NCI-H446 treated with DMSO at 0.1 percent for 48 hours (cell line): ENCODE measurements around the gene TIGD4.
"Not testable (repeated sequence)": the region's sequence is repeated elsewhere in the genome, so short reads cannot be mapped to it uniquely, and the experiment has no call there.

Source experiments
- DNase-seq: peaks from one replicate; lab custom pipeline; 2025; lab: John Stamatoyannopoulos, UW

The TIGD4 gene

DNA sequence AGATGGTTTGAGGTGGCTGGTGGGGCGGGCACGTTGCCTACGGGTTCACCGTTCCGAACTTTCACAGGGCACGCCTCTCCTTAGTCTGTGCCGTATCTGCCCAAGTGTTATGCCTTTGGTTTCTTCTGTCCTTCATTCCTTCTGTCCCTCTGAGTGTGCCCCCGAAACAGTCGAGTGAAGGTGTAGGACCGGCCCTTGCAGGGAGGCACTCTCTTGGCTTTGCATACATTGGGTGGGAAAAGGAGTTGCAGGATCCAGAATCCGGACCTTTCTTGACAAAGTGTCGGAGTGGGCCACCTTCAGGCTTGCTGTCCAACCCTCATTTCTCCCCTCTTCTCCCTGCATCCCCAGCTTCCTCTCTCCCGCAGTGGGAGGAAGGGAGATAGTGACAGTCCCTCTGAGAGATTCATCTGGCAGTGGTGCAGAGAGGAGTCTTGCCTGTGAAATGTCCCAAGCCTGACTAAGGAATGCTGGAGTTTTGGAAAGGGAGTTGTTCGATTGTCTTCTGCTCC is 793 bp upstream of the TIGD4 start:
- DNase-seq, result no peak

DNA sequence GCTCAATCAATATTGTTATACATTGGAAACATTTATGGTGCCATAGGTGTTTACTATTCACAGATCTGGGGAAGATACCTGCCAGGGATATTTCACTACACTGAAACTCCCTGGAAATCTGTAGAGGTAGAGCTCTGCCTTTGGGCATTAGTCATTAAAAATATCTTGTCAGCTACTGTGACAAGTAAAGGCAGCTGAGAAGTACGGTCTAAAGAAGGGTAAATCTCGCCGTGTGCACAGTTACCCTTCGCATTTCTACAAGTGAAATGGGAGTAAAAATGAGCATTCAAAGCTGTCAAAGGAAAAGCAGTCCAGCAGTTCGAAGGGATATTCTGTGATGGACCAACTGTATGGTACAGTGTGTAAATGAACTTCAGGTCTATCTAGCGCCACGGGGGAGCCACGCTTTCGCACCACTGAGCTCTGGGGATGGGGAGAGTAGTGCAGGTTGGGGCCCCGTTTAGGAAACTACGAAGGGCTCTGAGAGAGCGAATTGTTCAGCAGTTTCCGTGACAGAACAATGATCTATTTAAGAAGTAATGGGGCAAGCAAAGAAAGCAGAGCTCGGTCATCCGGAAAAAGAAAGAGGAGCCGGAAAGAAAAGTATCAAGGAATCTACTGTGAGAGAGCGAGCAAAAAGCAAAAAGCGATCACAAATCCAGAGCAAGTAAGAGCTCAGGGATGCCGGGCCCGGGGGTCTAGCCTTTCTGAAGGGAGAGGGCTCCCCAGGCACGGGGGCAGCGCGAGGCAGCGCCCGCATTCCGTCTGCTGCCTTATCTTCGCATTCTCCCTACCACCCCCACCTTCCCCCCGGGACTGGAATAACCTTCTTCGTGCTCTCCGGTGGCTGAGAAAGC is 646 bp downstream of the TIGD4 start:
- DNase-seq, result no peak

DNA sequence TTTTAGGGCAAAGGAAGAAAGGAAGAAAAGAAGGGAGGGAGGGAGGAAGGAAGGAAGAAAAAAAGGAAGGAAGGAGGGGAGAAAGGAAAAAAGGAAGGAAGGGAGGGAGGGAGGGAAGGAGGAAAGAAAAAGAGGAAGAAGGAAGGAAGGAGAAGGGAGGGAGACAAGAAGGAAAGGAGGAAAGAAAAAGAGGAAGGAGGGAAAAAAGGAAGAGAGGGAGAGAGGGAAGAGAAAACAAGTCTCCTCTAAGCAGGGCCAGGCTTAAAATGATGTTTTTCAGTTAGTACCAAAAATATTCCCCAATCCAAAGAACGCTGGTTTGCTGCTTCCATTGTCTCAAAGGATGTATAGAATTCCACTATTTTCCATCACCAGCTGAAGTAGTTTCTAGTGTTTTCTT is 2.0 kb downstream of the TIGD4 start:
- no peak for DNase-seq

DNA sequence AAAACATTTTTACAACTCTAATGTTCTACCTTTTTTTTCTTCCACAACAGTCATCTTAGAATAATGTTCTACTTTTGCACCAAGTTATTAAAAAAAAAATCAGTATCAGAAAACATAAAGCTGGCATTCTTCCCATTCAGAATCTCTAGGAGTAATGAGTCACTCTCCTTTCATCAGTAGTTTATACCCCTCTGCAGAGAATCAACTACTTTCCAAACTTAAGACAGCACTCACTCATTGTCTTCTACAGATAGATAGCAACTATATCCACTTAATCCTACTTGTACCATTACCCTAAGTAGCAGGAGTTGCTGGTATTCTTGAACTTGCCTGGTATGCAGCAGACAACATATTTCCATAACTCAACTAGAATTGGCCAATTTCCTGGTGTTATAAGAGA is 3.2 kb downstream of the TIGD4 start:
- DNase-seq, result no peak

DNA sequence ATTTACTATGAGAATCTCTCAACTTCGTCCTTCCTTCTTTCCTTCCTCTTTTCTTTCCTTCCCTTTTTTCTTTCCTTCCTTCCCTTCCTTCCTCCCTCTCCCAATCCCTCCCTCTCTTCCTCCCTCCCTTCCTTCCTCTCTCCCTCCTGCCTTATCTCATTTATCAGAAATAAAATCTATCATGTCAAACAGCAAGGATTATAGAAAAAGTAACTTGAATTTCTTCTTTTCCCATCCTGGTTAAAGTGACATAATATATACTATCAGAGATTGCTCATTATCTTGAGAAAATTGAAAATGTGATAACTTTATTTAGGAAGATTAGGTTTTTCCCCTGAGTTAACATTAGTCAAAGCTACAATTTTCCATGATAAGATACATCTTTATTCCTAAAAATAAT is 5.6 kb downstream of the TIGD4 start:
- no peak for DNase-seq

DNA sequence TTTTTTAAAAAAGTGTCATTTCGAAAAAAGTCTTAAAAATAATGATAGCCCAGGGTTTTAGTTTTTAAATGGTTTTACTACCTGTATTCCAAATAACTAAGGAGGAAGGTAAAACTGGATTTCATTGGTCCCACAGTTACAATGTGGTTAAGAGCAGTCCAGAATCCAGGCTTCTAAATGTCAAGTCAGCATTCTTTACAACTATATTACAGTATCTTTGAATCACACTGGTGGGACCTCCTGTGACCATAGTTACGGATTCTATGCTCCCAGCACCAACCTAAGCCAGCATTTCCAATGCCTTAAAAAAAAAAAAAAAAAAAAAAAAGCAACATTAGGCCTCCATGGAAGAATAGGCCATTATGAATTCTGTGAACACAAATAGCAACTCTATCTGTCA is 6.2 kb downstream of the TIGD4 start:
- no peak for DNase-seq

DNA sequence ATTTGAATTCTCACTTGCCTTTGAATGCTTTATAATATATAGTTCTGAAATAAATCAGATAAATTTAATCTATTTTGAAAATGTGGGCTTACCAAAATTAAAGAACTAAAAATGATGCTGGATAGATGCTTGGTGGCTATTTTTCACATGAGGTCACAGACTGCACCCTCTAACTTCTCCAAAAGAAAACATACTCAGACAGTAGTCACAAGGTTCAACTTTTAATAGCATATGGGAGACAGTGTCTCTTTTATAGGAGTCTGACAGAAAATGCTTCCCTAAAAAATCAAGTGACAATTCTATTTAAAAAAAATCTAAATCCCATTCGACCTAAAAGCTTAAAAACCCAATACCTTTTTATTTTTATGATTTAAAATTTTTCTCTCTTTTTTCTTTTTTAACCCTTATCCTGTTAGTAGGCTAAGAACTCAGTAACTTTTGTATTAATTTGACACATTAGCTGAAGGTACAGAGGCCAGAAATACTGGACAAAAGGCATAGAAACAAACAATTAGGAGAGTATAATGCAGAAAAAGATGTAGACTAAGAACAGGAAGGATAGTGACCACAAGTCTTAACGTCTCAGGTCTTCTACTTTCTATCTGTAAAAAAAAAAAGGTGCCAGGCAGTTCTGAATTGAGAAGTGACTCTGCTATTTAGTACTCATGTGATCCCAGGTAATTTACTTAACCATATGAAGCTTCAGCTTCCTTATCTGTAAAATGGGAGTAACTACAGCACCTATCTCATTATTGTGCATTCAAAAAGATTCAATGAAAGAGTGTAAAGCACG is 7.6 kb downstream of the TIGD4 start:
- no peak for DNase-seq

DNA sequence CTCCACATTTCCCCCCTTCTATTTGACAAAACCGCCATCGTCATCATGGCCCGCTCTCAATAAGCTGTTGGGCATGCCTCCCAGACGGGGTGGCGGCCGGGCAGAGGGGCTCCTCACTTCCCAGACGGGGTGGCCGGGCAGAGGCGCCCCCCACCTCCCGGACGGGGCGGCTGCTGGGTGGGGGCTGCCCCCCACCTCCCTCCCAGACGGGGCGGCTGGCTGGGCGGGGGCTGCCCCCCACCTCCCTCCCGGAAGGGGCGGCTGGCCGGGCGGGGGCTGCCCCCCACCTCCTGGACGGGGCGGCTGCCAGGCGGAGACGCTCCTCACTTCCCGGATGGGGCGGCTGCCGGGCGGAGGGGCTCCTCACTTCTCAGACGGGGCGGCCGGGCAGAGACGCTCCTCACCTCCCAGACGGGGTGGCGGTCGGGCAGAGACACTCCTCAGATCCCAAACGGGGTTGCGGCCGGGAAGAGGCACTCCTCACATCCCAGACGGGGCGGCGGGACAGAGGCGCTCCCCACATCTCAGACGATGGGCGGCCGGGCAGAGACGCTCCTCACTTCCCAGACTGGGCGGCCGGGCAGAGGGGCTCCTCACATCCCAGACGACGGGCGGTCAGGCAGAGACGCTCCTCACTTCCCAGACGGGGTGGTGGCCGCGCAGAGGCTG is 14.3 kb downstream of the TIGD4 start:
- DNase-seq, result not testable (repeated sequence)

DNA sequence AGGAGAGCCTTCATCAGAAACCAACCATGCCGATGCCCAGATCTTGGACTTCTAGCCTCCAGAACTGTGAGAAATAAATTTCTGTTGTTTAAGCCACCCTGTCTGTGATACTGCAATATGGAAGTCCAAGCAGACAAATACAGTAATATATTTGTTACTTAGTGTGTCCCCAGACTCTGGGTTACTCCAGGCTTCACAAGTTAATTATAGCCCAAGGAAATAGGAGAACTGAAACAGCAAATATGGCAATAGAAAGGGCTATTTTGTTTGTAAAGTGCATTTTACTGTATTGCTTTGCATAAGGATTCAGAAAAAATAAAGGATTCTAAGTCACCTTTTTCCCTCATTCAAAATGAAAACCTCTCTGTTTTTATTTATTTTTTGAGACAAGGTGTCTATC is 15.7 kb downstream of the TIGD4 start:
- no peak for DNase-seq

DNA sequence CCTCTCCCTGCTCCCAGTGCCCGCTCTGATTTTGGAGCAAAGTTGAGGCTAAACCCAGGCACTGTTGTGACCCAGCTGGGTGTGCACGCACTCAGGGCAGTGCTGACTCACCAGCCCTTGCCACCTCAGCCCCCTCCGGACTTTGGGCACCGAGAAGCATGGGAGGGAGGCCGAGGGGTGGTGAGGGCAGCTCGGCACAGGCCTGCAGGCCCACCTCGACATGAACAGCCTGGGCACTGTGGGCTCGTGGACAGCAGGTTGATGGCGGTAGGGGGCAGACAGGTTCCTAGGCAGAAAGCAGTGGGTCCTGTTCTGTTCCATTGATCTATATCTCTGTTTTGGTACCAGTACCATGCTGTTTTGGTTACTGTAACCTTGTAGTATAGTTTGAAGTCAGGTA is 30.9 kb downstream of the TIGD4 start:
- no peak for DNase-seq

DNA sequence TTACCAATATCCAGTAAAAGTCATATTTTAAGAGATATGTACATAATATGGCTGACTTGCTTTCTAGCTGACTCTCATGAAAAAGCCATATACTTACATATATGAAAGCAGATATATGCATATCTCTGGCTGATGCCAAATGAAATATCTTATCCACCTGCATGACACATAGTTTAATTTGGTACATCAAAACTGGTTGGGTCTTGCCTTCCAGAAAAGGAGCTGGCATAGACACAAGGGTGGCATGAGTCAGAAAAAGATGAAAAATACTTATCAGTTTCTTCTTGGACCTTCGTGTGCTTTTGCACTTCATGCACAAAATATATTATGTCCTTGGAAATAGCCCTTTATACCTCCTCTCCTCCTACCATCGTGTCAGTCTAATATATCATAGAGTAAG is 32.1 kb downstream of the TIGD4 start:
- DNase-seq, result no peak

DNA sequence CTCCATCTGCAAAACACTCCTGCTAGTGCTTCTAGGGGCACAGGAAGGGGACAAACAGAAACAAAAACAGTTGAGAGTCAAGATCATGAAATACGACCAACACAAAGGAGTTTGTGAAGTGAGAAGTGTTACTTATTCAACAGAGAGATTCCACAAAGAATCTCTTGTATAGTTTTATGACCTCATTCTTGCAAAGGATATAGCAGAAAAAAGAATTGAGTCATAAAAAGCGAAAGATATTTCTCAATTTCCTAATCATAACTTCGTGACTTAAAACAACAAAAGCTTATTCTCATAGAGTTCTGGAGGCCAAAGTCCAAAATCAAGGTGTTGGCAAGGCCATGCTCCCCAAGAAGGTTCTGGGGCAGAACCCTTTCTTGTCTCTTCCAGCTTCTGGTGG is 40.7 kb downstream of the TIGD4 start:
- DNase-seq, result no peak

DNA sequence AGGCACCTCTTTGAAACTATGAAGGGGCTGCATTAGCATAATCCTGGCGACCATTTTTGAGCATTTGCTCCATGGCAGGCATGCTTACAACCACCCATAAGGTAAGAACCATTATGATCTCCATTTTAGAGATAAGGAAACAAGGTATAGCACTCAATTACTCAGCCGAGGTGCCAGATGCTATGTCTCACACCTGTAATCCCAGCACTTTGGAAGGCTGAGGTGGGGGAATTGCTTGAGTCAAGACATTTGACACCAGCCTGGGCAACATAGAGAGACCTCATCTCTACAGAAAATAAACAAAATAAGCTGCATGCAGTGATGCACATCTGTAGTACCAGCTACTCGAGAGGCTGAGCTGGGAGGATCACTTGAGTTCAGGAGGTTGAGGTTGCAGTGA is 43.6 kb downstream of the TIGD4 start:
- no peak for DNase-seq

DNA sequence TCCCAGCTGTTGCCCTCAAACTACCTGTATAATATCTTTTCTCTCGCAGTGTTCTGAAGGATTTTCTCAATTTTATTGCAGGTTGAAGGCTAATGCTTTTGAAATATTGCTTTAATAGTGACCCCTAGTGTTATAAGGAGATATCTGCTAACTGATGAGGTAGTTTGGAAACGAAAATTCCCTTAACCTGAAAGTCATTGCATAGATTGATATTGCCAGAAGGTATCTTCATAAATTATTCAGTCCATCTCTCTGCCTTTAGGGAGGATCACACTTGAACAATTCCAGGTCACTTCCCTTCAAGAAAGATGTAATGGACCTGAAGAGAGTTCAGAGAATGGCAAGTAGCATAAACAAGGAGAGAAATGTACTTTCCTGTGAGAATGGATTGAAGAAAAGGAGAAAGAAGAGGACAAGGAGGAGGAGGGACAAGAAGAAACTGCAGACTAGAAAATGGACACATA is 44.1 kb downstream of the TIGD4 start:
- no peak for DNase-seq

DNA sequence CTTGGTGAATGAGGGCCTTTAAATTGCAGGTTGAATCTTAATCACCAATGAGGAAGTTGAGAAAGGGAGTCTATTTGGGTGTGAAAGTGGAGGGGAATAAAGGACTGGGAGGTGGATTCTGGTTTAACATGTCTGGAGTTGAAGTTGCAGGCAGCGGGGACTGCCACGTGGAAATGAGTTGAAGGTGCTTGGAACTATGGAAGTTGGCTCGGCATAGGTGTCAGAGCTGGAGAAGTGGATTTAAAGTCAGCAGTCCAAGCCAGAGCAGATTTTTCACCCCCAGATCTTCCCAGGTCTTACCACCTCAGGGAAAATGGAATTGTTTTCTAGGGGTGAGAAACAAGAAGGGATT is 44.9 kb downstream of the TIGD4 start:
- DNase-seq, result no peak

DNA sequence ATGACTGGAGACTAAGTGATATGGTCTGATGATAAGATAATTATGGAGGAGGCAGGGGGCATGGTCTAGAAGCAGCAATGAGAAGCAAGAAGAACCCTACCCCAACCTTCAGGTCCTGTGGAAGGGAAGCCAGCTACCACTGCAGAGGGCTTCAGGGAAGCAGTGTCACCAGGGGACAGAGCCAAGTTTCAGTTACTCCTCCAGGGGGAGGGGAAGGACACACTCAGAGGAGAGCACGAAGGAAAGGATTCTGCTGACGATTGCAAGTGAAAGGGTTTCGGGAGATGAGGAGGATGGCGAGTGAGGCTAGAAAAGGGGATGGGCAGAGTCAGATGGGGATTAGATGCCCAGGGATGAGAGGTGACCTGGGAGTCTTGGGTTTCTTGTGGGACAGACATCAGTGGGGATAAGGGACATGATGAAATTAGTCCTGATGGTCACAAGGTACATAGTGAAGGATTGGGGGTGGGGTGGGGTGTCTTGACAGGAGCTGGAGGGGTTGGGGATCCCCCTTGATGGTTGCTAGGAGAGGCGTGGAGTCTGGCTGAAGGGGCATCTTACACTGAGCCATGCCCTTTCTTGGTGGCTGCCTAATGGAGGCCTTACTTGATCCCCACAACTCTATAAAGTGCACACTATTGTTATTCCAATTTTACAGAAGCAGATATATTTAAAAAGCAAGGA is 45.4 kb downstream of the TIGD4 start:
- no peak for DNase-seq

DNA sequence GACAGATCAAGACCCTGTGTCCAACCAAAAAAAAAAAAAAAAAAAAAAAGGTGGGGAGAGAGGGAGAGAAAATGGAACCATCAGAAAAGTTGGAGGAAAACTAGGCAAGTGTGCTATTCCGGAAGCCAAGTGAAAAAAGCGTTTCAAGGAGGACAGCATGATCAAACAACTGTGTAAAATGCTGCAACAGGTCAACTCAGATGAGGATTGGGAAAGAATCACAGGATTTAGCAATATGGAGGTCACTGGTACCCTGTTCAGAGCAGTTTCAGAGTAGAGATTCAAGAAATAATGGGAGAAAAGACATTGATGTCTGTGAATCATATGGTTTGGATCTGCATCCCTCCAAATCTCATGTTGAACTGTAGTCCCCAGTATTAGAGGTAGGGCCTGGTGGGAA is 47.5 kb downstream of the TIGD4 start:
- no peak for DNase-seq

DNA sequence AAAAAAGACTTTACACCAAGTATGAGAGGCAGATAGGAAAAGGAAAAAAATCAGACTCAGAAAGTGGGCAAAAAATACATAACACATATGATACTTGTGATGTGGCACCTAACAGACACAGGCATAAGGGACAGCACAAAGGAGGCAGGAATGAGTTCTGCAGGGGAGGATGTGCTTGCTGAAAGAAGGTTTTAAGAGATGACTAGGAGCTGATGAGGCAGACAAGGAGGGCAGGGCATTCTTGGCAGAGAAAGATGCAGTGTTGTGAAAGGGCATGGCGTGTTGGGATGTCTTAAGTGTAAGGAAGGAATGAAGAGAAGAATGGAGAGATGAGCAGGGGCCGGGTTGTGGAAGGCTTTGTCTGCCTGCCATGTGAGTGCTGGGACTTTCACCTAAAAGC is 50.1 kb downstream of the TIGD4 start:
- DNase-seq, result no peak

DNA sequence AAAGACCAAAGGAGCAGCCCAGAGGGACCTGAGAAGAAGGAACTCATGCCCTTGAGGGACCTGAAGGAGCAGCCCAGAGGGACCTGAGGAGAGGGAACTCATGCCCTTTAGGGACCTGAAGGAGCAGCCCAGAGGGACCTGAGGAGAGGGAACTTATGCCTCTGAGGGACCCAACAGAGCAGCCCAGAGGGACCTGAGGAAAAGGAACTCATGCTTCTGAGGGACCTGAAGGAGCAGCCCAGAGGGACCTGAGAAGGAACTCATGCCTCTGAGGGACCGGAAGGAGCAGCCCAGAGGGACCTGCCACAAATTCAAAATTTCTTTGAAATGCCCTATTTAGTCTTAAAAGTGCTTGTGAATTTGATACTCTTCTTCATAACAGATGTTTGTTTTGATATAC is 51.2 kb downstream of the TIGD4 start:
- no peak for DNase-seq

DNA sequence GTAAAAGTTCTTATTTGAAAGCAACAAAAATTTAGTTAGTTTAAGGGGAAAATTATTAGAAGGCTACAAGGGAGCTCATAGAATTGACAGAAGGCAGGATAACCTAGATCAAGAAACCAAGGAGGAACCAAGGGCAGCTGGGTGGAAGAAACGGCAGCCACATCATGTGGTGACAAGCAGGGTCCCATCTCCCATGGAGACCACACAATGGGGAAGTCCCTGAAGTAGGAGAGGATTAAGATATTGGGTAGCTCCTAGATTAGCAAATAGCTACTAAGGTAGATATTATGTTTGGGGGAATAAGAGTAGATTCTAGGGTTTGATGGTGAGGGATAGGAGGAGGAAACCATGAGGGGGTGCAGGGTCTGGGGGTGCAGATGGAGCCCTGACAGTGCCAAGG is 51.7 kb downstream of the TIGD4 start:
- DNase-seq, result no peak

DNA sequence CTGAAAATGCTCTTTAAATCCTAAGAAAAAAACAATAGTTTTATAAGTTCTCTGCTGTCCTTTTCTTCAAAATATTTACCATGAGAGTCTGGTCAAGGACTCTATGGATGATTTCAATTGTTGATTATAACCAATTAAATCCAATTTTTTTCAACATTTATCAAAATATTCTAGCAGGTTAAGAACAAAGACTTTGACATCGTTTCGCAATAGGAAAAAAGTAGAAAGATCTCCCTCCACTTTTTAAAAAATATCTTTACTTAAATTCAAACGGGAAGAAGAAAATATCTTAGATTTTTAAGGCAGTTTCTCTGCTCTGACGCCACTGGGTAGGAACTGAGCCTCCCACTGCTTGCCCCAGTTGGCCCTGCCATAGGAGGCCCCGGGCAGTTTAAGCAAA is 55.0 kb downstream of the TIGD4 start:
- DNase-seq, result no peak

DNA sequence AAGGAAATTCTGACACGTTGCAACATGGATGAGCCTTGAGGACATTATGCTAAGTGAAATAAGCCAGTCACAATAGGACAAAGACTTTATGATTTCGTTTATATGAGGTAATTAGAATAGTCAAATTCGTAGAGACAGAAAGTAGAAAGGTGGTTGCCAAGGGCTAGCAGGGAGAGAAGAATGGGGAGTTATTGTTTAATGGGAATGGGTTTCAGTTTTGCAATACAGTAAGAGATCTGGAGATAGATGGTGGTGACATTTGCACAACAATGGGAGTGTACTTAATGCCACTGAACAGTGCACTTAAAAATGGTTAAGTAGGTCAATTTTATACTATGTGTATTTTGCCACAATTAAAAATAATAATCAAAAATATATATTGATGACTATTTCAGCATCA is 56.3 kb downstream of the TIGD4 start:
- no peak for DNase-seq
